Astrocyte (in vitro differentiated cells and primary cell): ENCODE results near the gene PTPRE. TPM values are rescaled to one million over a fixed set of nuclear protein-coding genes. Genes with fewer than 3 reads are reported as not detected.

Experiments
- DNase-seq: peaks from one replicate; pipeline ENCODE4 v3.0.0-alpha.2; 2010; ENCODE audit warnings: low read depth
- FAIRE-seq: peaks from 2 replicates; lab custom pipeline; 2011; peaks lifted over from hg19 to GRCh38; lab: Jason Lieb, UNC
- H2AFZ ChIP-seq: 2 replicates; pipeline ENCODE4 v1.6.0; 2012; ENCODE audit warnings: low read depth, low read length, inconsistent platforms
- H3K27ac ChIP-seq: 2 replicates; pipeline ENCODE4 v1.5.1; 2011; ENCODE audit warnings: low read depth, low read length, inconsistent platforms
- H3K27me3 ChIP-seq: 2 replicates; pipeline ENCODE4 v1.6.0; 2011; ENCODE audit warnings: low read length, inconsistent platforms; ENCODE audit not compliant: insufficient read depth
- H3K36me3 ChIP-seq: 2 replicates; pipeline ENCODE4 v1.5.1; 2011; ENCODE audit warnings: low read length, inconsistent platforms; ENCODE audit not compliant: insufficient read depth
- H3K4me1 ChIP-seq: 2 replicates; pipeline ENCODE4 v1.5.1; 2011; ENCODE audit warnings: low read length, inconsistent platforms; ENCODE audit not compliant: insufficient read depth
- H3K4me2 ChIP-seq: 2 replicates; pipeline ENCODE4 v1.6.0; 2012; ENCODE audit warnings: low read length, inconsistent platforms
- H3K4me3 ChIP-seq: 2 replicates; pipeline ENCODE4 v1.5.1; 2011; ENCODE audit warnings: low read depth, mild to moderate bottlenecking, low read length, inconsistent platforms; ENCODE audit not compliant: insufficient read depth
- H3K79me2 ChIP-seq: 2 replicates; pipeline ENCODE4 v1.6.0; 2012; ENCODE audit warnings: mild to moderate bottlenecking, low read length, inconsistent platforms; ENCODE audit not compliant: insufficient read depth
- H3K9ac ChIP-seq: 2 replicates; pipeline ENCODE4 v1.6.0; 2012; ENCODE audit warnings: mild to moderate bottlenecking, low read length, inconsistent platforms
- H3K9me3 ChIP-seq: 2 replicates; pipeline ENCODE4 v1.5.1; 2012; ENCODE audit warnings: low read depth, mild to moderate bottlenecking, low read length, inconsistent platforms; ENCODE audit not compliant: insufficient read depth
- H4K20me1 ChIP-seq: 2 replicates; pipeline ENCODE4 v1.6.0; 2012; ENCODE audit warnings: low read length, inconsistent platforms; ENCODE audit not compliant: insufficient read depth
- H3K27ac Mint-ChIP-seq: one replicate; pipeline ENCODE4 v1.8.0; 2021; ENCODE audit warnings: mild to moderate bottlenecking, mixed read lengths; ENCODE audit not compliant: unreplicated experiment
- H3K27me3 Mint-ChIP-seq: one replicate; pipeline ENCODE4 v1.8.0; 2021; ENCODE audit warnings: low read depth, mixed read lengths; ENCODE audit not compliant: unreplicated experiment
- H3K36me3 Mint-ChIP-seq: one replicate; pipeline ENCODE4 v1.8.0; 2021; ENCODE audit warnings: low read depth, mixed read lengths; ENCODE audit not compliant: unreplicated experiment
- H3K4me1 Mint-ChIP-seq: one replicate; pipeline ENCODE4 v1.8.0; 2021; ENCODE audit warnings: low read depth, mixed read lengths; ENCODE audit not compliant: unreplicated experiment
- H3K4me3 Mint-ChIP-seq: one replicate; pipeline ENCODE4 v1.8.0; 2021; ENCODE audit warnings: mild to moderate bottlenecking, moderate library complexity, mixed read lengths; ENCODE audit not compliant: unreplicated experiment
- H3K9me3 Mint-ChIP-seq: one replicate; pipeline ENCODE4 v1.8.0; 2021; ENCODE audit warnings: mild to moderate bottlenecking, mixed read lengths; ENCODE audit not compliant: unreplicated experiment
- EZH2 ChIP-seq: IDR thresholded peaks from 2 replicates; pipeline ENCODE4 v1.6.1; 2012; ENCODE audit warnings: mild to moderate bottlenecking, low read length, inconsistent platforms; ENCODE audit not compliant: insufficient read depth
- total RNA-seq: library from RNA; stranded (reverse); gene quantifications from 2 replicates; pipeline ENCODE4 v1.2.1, GENCODE V29; 2021
- TF ChIP-seq, protein P1 (sequence below): IDR thresholded peaks from 2 replicates; pipeline ENCODE4 v1.5.1; 2011; ENCODE audit warnings: low read depth, mild to moderate bottlenecking, inconsistent platforms, low read length, moderate library complexity; ENCODE audit not compliant: insufficient read depth

The PTPRE gene
- total RNA-seq, 1 donor from 2014 or later = 14.1 TPM

DNA sequence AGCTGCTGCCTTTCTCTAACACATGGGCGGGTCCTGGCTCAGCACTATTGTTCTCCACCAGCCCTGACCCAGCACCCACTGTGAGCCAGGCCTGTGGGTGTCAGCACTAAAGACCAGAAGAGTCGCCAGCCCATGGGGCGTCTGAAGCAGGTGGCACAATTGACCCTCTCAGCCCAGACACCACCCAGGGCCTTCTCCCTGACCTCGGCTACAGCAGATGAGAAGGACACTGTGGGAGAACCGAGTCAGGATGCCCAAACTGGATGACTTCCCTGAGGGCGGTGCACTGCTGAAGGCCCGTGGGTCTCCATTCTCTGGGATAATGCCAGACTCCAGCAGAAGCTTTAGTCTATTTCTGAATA, 122.4 kb downstream of the PTPRE start:
- H3K4me3 Mint-ChIP-seq = no peak overlapping the region
- no peaks in the 10 kb centered on the region for H3K9me3 ChIP-seq
- peaks cover 3% of the 10 kb centered on the region for H3K36me3 Mint-ChIP-seq
- no peak overlapping the region for H2AFZ ChIP-seq
- H3K4me2 ChIP-seq = no peak overlapping the region
- H3K27me3 Mint-ChIP-seq = peaks cover 2% of the 10 kb centered on the region
- no peak for TF ChIP-seq EZH2
- TF ChIP-seq, protein P1, sequence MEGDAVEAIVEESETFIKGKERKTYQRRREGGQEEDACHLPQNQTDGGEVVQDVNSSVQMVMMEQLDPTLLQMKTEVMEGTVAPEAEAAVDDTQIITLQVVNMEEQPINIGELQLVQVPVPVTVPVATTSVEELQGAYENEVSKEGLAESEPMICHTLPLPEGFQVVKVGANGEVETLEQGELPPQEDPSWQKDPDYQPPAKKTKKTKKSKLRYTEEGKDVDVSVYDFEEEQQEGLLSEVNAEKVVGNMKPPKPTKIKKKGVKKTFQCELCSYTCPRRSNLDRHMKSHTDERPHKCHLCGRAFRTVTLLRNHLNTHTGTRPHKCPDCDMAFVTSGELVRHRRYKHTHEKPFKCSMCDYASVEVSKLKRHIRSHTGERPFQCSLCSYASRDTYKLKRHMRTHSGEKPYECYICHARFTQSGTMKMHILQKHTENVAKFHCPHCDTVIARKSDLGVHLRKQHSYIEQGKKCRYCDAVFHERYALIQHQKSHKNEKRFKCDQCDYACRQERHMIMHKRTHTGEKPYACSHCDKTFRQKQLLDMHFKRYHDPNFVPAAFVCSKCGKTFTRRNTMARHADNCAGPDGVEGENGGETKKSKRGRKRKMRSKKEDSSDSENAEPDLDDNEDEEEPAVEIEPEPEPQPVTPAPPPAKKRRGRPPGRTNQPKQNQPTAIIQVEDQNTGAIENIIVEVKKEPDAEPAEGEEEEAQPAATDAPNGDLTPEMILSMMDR = no peak
- H3K4me1 Mint-ChIP-seq = peaks cover 24% of the 10 kb centered on the region
- no peaks in the 10 kb centered on the region for H3K9me3 Mint-ChIP-seq
- FAIRE-seq (no peak), DNase-seq (no peak)
- no peak overlapping the region for H3K27ac ChIP-seq
- H4K20me1 ChIP-seq = peaks cover 29% of the 10 kb centered on the region
- H3K79me2 ChIP-seq = no peaks in the 10 kb centered on the region
- H3K27me3 ChIP-seq = no peaks in the 10 kb centered on the region
- no peak overlapping the region for H3K4me3 ChIP-seq
- H3K4me1 ChIP-seq = no peaks in the 10 kb centered on the region
- H3K36me3 ChIP-seq = no peaks in the 10 kb centered on the region
- H3K9ac ChIP-seq = no peak overlapping the region
- no peak overlapping the region for H3K27ac Mint-ChIP-seq

GRCh38 chr10:128029731-128030369, 122.9 kb downstream of the PTPRE start:
- no peak overlapping the region for H2AFZ ChIP-seq
- no peaks in the 10 kb centered on the region for H3K79me2 ChIP-seq
- H3K27ac Mint-ChIP-seq = no peak overlapping the region
- TF ChIP-seq, protein P1 = no peak
- TF ChIP-seq EZH2 = no peak
- DNase-seq = no peak
- peaks cover 26% of the 10 kb centered on the region for H4K20me1 ChIP-seq
- H3K9me3 Mint-ChIP-seq = no peaks in the 10 kb centered on the region
- no peak overlapping the region for H3K4me3 Mint-ChIP-seq
- H3K27me3 Mint-ChIP-seq = peaks cover 2% of the 10 kb centered on the region
- no peak overlapping the region for H3K4me3 ChIP-seq
- H3K4me1 ChIP-seq = no peaks in the 10 kb centered on the region
- H3K4me2 ChIP-seq = no peak overlapping the region
- H3K27ac ChIP-seq = no peak overlapping the region
- no peaks in the 10 kb centered on the region for H3K27me3 ChIP-seq
- peaks cover 24% of the 10 kb centered on the region for H3K4me1 Mint-ChIP-seq
- no peaks in the 10 kb centered on the region for H3K9me3 ChIP-seq
- peaks cover 3% of the 10 kb centered on the region for H3K36me3 Mint-ChIP-seq
- FAIRE-seq = no peak
- H3K36me3 ChIP-seq = no peaks in the 10 kb centered on the region
- H3K9ac ChIP-seq = no peak overlapping the region

GRCh38 chr10:128030498-128031072, 123.7 kb downstream of the PTPRE start:
- Mint-ChIP-seq H3K27ac (no peak overlapping the region), H3K4me3 (no peak overlapping the region), H3K27me3 (peaks cover 2% of the 10 kb centered on the region), H3K36me3 (peaks cover 3% of the 10 kb centered on the region), H3K9me3 (no peaks in the 10 kb centered on the region), H3K4me1 (peaks cover 24% of the 10 kb centered on the region)
- Histone ChIP-seq H3K36me3 (no peaks in the 10 kb centered on the region), H3K9ac (no peak overlapping the region), H3K79me2 (no peaks in the 10 kb centered on the region), H2AFZ (no peak overlapping the region), H3K4me1 (no peaks in the 10 kb centered on the region), H3K9me3 (no peaks in the 10 kb centered on the region), H3K27me3 (no peaks in the 10 kb centered on the region), H3K4me3 (no peak overlapping the region), H3K4me2 (no peak overlapping the region), H4K20me1 (peaks cover 26% of the 10 kb centered on the region), H3K27ac (no peak overlapping the region)
- no peak for FAIRE-seq
- no peak for TF ChIP-seq EZH2
- TF ChIP-seq, protein P1 = no peak
- no peak for DNase-seq
